Measurements from ENCODE around the gene SASH1. TPM values are rescaled to one million over a fixed set of nuclear protein-coding genes. Genes with fewer than 3 reads are reported as not detected.

The SASH1 gene
- total and polyA plus RNA-seq, 2 donors (not counting 3 experiments of a cell fraction or from before 2014, with no cell fraction given): 18.5 to 103 TPM

DNA sequence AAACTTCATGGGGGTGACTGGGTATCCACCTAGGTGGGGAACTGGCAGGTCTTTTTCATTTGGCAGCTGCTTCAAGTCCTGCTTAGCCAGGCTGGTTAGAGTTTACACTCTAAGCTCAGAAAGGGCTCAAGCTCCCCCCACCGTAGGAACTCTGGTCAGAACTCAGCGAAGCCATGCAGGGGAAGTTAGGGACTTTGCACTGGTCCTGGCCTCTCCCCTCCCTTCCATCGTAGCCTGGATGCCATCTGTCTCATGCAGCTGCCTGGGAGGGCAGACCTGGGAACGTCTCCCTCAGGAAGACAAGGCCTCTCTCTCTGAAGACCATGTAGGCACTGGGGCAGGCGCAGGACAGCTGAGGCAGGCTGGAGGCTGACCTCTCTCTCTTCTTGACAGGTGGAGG is 220.4 kb downstream of the SASH1 start:
- FAIRE-seq (no peak), DNase-seq (ENCODE audit: low read depth, low spot score) (no peak)
- TF ChIP-seq GATA2 (IDR thresholded peaks at IDR 0.05; ENCODE audit: insufficient read depth, insufficient read length, low read depth, low read length): no peak
- TF ChIP-seq MAX (IDR thresholded peaks at IDR 0.05; ENCODE audit: insufficient read depth, insufficient read length): no peak
- TF ChIP-seq POLR2AphosphoS5 (IDR thresholded peaks at IDR 0.05; ENCODE audit: insufficient read depth, low read depth, low read length): no peak
- TF ChIP-seq MYC (IDR thresholded peaks at IDR 0.05; ENCODE audit: low read depth, low read length): no peak
- TF ChIP-seq FOS (IDR thresholded peaks at IDR 0.05; ENCODE audit: borderline replicate concordance, insufficient read depth, low read length): no peak
- no peaks in the 10 kb centered on the region for H4K20me1 ChIP-seq (replicated peaks; ENCODE audit: control insufficient read depth, extremely low read depth, insufficient read depth, low read length)
- H3K4me3 ChIP-seq (replicated peaks in 1 of 3; ENCODE audit: insufficient read depth in 1 of 3, low read depth in 1 of 3, low read length in 3 of 3): no peak overlapping the region
- no peaks in the 10 kb centered on the region for H3K9me1 ChIP-seq (replicated peaks; ENCODE audit: control insufficient read depth, extremely low read depth, insufficient read depth, low read length)
- intact Hi-C loops (cut with micrococcal nuclease): loop anchor here (5.0 kb wide), 1 partner anchor 464 kb away; no protein-coding TSS in a partner anchor
- POLR2A ChIA-PET: no interaction called here
- no peak overlapping the region for H2AFZ ChIP-seq (ENCODE audit: low read depth, low read length)
- CTCF ChIA-PET: interaction anchor here (1.4 to 3.2 kb wide), 2 partner anchors 15 to 386 kb away, joined by 3 to 10 read pairs; no protein-coding TSS in a partner anchor
- no peaks in the 10 kb centered on the region for H3K27me3 ChIP-seq (ENCODE audit: control insufficient read depth in 2 of 2, insufficient read depth in 2 of 2, low read length in 2 of 2)
- no peak overlapping the region for H3K4me2 ChIP-seq (ENCODE audit: insufficient read depth, low read length)
- dilution Hi-C loops (cut with MboI; ENCODE audit: extremely low pct_ligation_motif_present, low sequenced_read_pairs): no loop called here
- no peaks in the 10 kb centered on the region for H3K36me3 ChIP-seq (ENCODE audit: control insufficient read depth in 2 of 2, extremely low read depth in 1 of 2, insufficient read depth in 2 of 2, low read length in 2 of 2)
- H3K9me3 ChIP-seq (replicated peaks; ENCODE audit: control insufficient read depth, insufficient read depth, low read length): no peaks in the 10 kb centered on the region
- H3K27ac ChIP-seq (ENCODE audit: insufficient read depth, low read depth, low read length): no peak overlapping the region
- no TSS peak for BruUV-seq (replicated peaks)
- H3K9ac ChIP-seq (replicated peaks; ENCODE audit: extremely low read depth, insufficient read depth, low read length): no peak overlapping the region
- H3K4me1 ChIP-seq (ENCODE audit: control insufficient read depth, extremely low read depth, insufficient read depth, low read length): peaks cover 17% of the 10 kb centered on the region
- H3K79me2 ChIP-seq (ENCODE audit: control insufficient read depth, insufficient read depth, low read length): no peaks in the 10 kb centered on the region

DNA sequence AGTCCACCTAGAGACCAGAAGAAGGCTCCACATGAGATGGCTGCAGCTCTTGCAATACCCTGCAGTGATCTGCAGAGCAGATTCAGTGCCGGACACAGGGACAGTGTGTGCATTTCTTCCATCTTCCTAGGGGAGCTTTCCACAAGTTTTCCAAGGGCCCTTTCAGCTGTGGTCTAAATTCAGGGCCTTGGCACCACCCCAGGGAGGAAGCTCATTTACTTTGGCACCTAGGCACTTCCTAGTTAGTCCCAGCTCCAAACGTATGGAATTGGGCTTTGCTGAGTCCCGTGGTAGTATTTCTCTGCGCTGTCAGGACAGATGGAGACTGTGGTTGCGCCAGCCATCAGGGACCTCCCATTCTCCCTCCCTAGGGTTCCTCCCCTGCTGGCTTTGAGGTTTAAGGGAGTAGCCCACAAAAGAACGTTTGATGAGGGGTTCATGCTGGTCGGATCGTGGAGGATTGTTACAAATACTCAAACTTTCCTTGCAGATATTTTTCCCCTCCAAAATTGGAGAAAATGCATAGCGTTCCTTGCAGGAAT is 221.9 kb downstream of the SASH1 start:
- Histone ChIP-seq H4K20me1 (replicated peaks; ENCODE audit: control insufficient read depth, extremely low read depth, insufficient read depth, low read length) (no peaks in the 10 kb centered on the region), H3K9me1 (replicated peaks; ENCODE audit: control insufficient read depth, extremely low read depth, insufficient read depth, low read length) (no peaks in the 10 kb centered on the region), H3K36me3 (ENCODE audit: control insufficient read depth in 2 of 2, extremely low read depth in 1 of 2, insufficient read depth in 2 of 2, low read length in 2 of 2) (no peaks in the 10 kb centered on the region), H2AFZ (ENCODE audit: low read depth, low read length) (no peak overlapping the region), H3K79me2 (ENCODE audit: control insufficient read depth, insufficient read depth, low read length) (no peaks in the 10 kb centered on the region), H3K9ac (replicated peaks; ENCODE audit: extremely low read depth, insufficient read depth, low read length) (no peak overlapping the region), H3K9me3 (replicated peaks; ENCODE audit: control insufficient read depth, insufficient read depth, low read length) (no peaks in the 10 kb centered on the region), H3K27ac (ENCODE audit: insufficient read depth, low read depth, low read length) (no peak overlapping the region), H3K4me3 (replicated peaks in 1 of 3; ENCODE audit: insufficient read depth in 1 of 3, low read depth in 1 of 3, low read length in 3 of 3) (no peak overlapping the region), H3K4me1 (ENCODE audit: control insufficient read depth, extremely low read depth, insufficient read depth, low read length) (peaks cover 17% of the 10 kb centered on the region), H3K27me3 (ENCODE audit: control insufficient read depth in 2 of 2, insufficient read depth in 2 of 2, low read length in 2 of 2) (no peaks in the 10 kb centered on the region), H3K4me2 (ENCODE audit: insufficient read depth, low read length) (no peak overlapping the region)
- no TSS peak for BruUV-seq (replicated peaks)
- intact Hi-C loops (cut with micrococcal nuclease) (loop anchor here (5.0 kb wide), 1 partner anchor 463 kb away; no protein-coding TSS in a partner anchor), dilution Hi-C loops (cut with MboI; ENCODE audit: extremely low pct_ligation_motif_present, low sequenced_read_pairs) (no loop called here)
- TF ChIP-seq GATA2 (IDR thresholded peaks at IDR 0.05; ENCODE audit: insufficient read depth, insufficient read length, low read depth, low read length) (no peak), FOS (IDR thresholded peaks at IDR 0.05; ENCODE audit: borderline replicate concordance, insufficient read depth, low read length) (no peak), POLR2A (IDR thresholded peaks at IDR 0.05; ENCODE audit: low read depth, low read length) (no peak), EZH2 (IDR thresholded peaks at IDR 0.05; ENCODE audit: borderline replicate concordance, low read depth, low read length, severe bottlenecking) (no peak), POLR2AphosphoS5 (IDR thresholded peaks at IDR 0.05; ENCODE audit: insufficient read depth, low read depth, low read length) (no peak), MAX (IDR thresholded peaks at IDR 0.05; ENCODE audit: insufficient read depth, insufficient read length) (no peak), JUN (IDR thresholded peaks at IDR 0.05; ENCODE audit: borderline replicate concordance, insufficient read depth, insufficient read length, low read depth) (no peak), MYC (IDR thresholded peaks at IDR 0.05; ENCODE audit: low read depth, low read length) (no peak)
- TF ChIP-seq, protein P1, sequence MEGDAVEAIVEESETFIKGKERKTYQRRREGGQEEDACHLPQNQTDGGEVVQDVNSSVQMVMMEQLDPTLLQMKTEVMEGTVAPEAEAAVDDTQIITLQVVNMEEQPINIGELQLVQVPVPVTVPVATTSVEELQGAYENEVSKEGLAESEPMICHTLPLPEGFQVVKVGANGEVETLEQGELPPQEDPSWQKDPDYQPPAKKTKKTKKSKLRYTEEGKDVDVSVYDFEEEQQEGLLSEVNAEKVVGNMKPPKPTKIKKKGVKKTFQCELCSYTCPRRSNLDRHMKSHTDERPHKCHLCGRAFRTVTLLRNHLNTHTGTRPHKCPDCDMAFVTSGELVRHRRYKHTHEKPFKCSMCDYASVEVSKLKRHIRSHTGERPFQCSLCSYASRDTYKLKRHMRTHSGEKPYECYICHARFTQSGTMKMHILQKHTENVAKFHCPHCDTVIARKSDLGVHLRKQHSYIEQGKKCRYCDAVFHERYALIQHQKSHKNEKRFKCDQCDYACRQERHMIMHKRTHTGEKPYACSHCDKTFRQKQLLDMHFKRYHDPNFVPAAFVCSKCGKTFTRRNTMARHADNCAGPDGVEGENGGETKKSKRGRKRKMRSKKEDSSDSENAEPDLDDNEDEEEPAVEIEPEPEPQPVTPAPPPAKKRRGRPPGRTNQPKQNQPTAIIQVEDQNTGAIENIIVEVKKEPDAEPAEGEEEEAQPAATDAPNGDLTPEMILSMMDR (IDR thresholded peaks at IDR 0.05; ENCODE audit: extremely low read depth in 1 of 2, insufficient read depth in 1 of 2, low read depth in 1 of 2, low read length in 2 of 2): no peak
- FAIRE-seq: no peak
- POLR2A ChIA-PET: no interaction called here
- CTCF ChIA-PET: interaction anchor here (3.2 kb wide), 1 partner anchor 13 kb away, joined by 10 read pairs; no protein-coding TSS in a partner anchor
- DNase-seq (ENCODE audit: low read depth, low spot score): no peak

All from endothelial cell of umbilical vein (primary cell).